ENCODE results near the gene BLOC1S4. TPM values are rescaled to one million over a fixed set of nuclear protein-coding genes. Genes with fewer than 3 reads are reported as not detected.

The BLOC1S4 gene
- total RNA-seq, 3 donors from 2014 or later = 18.9 to 23.6 (median 19.8) TPM

- H3K4me3 ChIP-seq = peak overlapping the region in 2 of 3 donors; percentile 6 to 47
- H3K27ac ChIP-seq = peak overlapping the region; percentile 89
These were observed 27.8 kb upstream of the BLOC1S4 start for GRCh38 chr4:6687947-6688878.

DNA sequence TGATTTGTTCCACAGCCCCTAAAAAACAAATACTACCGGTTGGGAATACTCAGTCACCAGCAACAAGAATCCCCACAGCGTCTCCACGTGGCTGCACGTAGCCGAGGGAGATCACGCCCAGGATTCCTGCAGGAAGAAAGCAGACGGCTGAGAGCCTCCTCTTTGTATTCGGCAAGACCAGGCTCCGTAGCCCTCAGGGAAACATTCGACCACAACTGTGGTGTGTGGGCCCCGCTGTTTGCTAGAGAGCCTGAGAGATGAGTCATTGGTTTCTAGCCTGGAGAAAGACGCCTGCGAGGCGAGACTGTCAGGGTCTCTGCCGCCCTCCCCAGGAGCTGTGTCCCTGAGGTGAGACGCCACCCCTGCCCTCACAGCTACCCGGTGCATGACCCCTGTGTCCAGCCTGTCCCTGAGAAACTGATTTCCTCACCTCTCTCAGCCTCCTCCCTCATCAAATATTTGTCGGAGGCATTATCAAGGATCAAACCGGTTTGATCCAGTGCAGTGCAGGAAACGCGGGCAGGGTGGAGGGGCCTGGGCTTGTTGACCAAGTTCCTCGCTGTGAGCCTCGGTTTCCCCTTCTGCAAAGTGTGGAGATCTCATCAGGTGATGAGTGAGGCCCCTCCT lies 27.0 kb upstream of the BLOC1S4 start:
- Histone ChIP-seq H3K36me3 (no peaks in the 10 kb centered on the region), H3K27me3 (no peaks in the 10 kb centered on the region), H3K4me1 (peaks cover 6 to 9% of the 10 kb centered on the region in 2 donors), H3K27ac (peak overlapping the region; percentile 89), H3K4me3 (peak overlapping the region in 2 of 3 donors; percentile 6 to 47), H3K9me3 (no peaks in the 10 kb centered on the region)
- intact Hi-C loops (cut with DNase I; ENCODE audit: low total_unique reads) = no loop called here
- peak; percentile 82 to 83 for DNase-seq (ENCODE audit: low spot score in 2 of 2)
- TF ChIP-seq POLR2A (IDR thresholded peaks at IDR 0.05) = no peak
- peak in 2 of 3 donors; percentile 28 to 34 for TF ChIP-seq POLR2AphosphoS5 (IDR thresholded peaks at IDR 0.05)

More at GRCh38 chr4:6687947-6688878, 27.8 kb upstream of the BLOC1S4 start:
- intact Hi-C loops (cut with DNase I; ENCODE audit: low total_unique reads) = no loop called here
- Histone ChIP-seq H3K36me3 (no peaks in the 10 kb centered on the region), H3K9me3 (no peaks in the 10 kb centered on the region), H3K4me1 (peaks cover 6 to 9% of the 10 kb centered on the region in 2 donors), H3K27me3 (no peaks in the 10 kb centered on the region)
- TF ChIP-seq, protein P1, sequence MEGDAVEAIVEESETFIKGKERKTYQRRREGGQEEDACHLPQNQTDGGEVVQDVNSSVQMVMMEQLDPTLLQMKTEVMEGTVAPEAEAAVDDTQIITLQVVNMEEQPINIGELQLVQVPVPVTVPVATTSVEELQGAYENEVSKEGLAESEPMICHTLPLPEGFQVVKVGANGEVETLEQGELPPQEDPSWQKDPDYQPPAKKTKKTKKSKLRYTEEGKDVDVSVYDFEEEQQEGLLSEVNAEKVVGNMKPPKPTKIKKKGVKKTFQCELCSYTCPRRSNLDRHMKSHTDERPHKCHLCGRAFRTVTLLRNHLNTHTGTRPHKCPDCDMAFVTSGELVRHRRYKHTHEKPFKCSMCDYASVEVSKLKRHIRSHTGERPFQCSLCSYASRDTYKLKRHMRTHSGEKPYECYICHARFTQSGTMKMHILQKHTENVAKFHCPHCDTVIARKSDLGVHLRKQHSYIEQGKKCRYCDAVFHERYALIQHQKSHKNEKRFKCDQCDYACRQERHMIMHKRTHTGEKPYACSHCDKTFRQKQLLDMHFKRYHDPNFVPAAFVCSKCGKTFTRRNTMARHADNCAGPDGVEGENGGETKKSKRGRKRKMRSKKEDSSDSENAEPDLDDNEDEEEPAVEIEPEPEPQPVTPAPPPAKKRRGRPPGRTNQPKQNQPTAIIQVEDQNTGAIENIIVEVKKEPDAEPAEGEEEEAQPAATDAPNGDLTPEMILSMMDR (IDR thresholded peaks at IDR 0.05) = peak; percentile 9 to 62 (median 58)
- TF ChIP-seq POLR2A (IDR thresholded peaks at IDR 0.05) (no peak), POLR2AphosphoS5 (IDR thresholded peaks at IDR 0.05) (no peak)
- peak; percentile 62 to 79 for DNase-seq (ENCODE audit: low spot score in 2 of 2)

- H3K4me3 ChIP-seq = peak overlapping the region in 2 of 3 donors; percentile 6 to 47
- TF ChIP-seq, protein P1 (IDR thresholded peaks at IDR 0.05) = no peak
- TF ChIP-seq POLR2A (IDR thresholded peaks at IDR 0.05) (no peak), POLR2AphosphoS5 (IDR thresholded peaks at IDR 0.05) (no peak)
- H3K27ac ChIP-seq = peak overlapping the region; percentile 89
These were observed 26.4 kb upstream of the BLOC1S4 start for GRCh38 chr4:6689506-6689960.

GRCh38 chr4:6692379-6692778 lies 23.6 kb upstream of the BLOC1S4 start:
- Histone ChIP-seq H3K27me3 (peaks cover 0 to 3% of the 10 kb centered on the region in 2 donors), H3K4me3 (no peak overlapping the region), H3K27ac (peak overlapping the region; percentile 48 to 57), H3K4me1 (peaks cover 11 to 16% of the 10 kb centered on the region in 2 donors), H3K36me3 (no peaks in the 10 kb centered on the region), H3K9me3 (no peaks in the 10 kb centered on the region)
- intact Hi-C loops (cut with DNase I; ENCODE audit: low total_unique reads) = no loop called here
- no peak for DNase-seq (ENCODE audit: low spot score in 2 of 2)
- no peak for TF ChIP-seq POLR2AphosphoS5 (IDR thresholded peaks at IDR 0.05)
- TF ChIP-seq, protein P1 (IDR thresholded peaks at IDR 0.05) = no peak
- no peak for TF ChIP-seq POLR2A (IDR thresholded peaks at IDR 0.05)

More at GRCh38 chr4:6689506-6689960, 26.4 kb upstream of the BLOC1S4 start:
- no peak for DNase-seq (ENCODE audit: low spot score in 2 of 2)
- intact Hi-C loops (cut with DNase I; ENCODE audit: low total_unique reads) = no loop called here
- H3K27me3 ChIP-seq = peaks cover 0 to 3% of the 10 kb centered on the region in 2 donors
- H3K36me3 ChIP-seq = no peaks in the 10 kb centered on the region
- H3K9me3 ChIP-seq = no peaks in the 10 kb centered on the region
- peaks cover 6 to 9% of the 10 kb centered on the region in 2 donors for H3K4me1 ChIP-seq

- TF ChIP-seq POLR2A (IDR thresholded peaks at IDR 0.05) = no peak
- TF ChIP-seq POLR2AphosphoS5 (IDR thresholded peaks at IDR 0.05) = no peak
- TF ChIP-seq, protein P1 (IDR thresholded peaks at IDR 0.05) = no peak
- H3K36me3 ChIP-seq = no peaks in the 10 kb centered on the region
- peak overlapping the region; percentile 48 to 57 for H3K27ac ChIP-seq
- intact Hi-C loops (cut with DNase I; ENCODE audit: low total_unique reads) = no loop called here
- H3K9me3 ChIP-seq = no peaks in the 10 kb centered on the region
- DNase-seq (ENCODE audit: low spot score in 2 of 2) = no peak
- H3K4me3 ChIP-seq = no peak overlapping the region
- H3K27me3 ChIP-seq = peaks cover 0 to 3% of the 10 kb centered on the region in 2 donors
- H3K4me1 ChIP-seq = peaks cover 11 to 16% of the 10 kb centered on the region in 2 donors
These were observed 23.2 kb upstream of the BLOC1S4 start for GRCh38 chr4:6692806-6693205.
